Activated CD8-positive, alpha-beta memory T cell treated with anti-CD3 and anti-CD28 coated beads for 48 hours (primary cell): ENCODE measurements around the gene IREB2.
A peak's percentile ranks its signal among the peaks of the same experiment; 100 is the strongest.
"Not testable (repeated sequence)": the region's sequence is repeated elsewhere in the genome, so short reads cannot be mapped to it uniquely, and the experiment has no call there.

Source experiments
- DNase-seq, 3 experiments: peaks; one replicate each; pipeline ENCODE4 v3.0.0-alpha.2; 2020; ENCODE audit warnings: low read depth in 2 of 3, low spot score in 2 of 3

Gene IREB2, protein sequence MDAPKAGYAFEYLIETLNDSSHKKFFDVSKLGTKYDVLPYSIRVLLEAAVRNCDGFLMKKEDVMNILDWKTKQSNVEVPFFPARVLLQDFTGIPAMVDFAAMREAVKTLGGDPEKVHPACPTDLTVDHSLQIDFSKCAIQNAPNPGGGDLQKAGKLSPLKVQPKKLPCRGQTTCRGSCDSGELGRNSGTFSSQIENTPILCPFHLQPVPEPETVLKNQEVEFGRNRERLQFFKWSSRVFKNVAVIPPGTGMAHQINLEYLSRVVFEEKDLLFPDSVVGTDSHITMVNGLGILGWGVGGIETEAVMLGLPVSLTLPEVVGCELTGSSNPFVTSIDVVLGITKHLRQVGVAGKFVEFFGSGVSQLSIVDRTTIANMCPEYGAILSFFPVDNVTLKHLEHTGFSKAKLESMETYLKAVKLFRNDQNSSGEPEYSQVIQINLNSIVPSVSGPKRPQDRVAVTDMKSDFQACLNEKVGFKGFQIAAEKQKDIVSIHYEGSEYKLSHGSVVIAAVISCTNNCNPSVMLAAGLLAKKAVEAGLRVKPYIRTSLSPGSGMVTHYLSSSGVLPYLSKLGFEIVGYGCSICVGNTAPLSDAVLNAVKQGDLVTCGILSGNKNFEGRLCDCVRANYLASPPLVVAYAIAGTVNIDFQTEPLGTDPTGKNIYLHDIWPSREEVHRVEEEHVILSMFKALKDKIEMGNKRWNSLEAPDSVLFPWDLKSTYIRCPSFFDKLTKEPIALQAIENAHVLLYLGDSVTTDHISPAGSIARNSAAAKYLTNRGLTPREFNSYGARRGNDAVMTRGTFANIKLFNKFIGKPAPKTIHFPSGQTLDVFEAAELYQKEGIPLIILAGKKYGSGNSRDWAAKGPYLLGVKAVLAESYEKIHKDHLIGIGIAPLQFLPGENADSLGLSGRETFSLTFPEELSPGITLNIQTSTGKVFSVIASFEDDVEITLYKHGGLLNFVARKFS

DNA sequence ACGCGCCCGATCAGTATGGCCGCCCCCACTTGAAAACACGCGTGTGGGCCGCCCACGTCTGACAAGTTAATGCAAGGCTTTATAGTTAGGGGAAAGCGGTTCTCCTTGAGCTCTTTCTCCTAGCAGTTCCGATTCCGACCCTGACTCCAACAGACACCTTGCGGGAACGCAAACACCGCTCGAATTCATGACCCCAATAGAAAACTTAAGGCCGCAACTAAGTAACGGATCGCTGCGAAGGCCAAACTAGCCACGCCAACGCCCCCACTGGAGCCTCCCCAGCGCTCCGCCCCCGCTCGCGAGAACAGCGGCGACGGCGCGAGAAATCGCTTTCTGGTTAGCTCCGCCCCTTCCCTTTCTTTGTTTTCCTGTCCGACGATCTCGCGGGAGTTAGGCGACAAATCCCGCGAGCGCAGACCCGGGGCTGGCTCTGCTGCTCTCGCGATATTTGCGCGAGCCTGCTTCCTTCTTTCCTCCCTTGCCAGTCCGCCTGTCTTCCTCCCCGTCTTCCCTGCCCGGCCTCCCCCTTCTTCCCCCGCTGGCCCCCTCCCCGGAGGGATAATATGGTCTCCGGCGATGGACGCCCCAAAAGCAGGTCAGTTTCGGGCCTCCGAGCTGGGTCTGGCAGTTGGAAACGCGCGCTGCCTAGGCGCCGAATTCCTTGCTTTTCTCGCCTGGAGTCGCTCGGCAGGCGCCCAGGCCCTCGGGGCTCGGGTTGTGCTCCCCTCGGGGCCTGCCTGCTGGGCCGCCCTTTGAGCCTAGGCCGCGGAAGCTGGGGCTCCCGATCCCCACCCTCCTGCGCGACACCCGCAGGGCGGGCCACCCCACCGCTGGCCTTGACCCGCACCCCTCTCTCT lies at the start of gene IREB2:
TSS of gene IREB2 (plus strand) at position 455 of the 857 bp plus-strand sequence. CDS start at position 577, 122 bp downstream.
- peak; percentile 87 to 94 (median 94) for DNase-seq

DNA sequence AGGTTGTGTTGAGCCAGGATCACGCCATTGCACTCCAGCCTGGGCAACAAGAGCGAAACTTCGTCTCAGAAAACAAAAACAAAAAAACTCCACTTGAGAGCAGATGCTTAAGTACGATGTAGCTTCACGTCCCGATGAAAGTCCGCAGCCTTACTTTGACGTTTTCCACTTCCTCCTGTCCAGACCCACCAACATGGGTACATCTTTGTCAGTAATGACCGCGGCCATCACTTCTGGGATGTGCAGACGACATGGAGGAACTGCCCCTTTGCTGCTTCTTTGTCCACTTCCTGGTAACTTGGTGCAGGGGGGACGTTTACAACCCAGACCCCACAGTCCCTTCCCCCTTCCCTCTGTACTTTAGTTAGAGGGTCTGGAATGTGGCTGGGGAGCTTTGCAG lies 49.2 kb upstream of the IREB2 start:
- no peak for DNase-seq

DNA sequence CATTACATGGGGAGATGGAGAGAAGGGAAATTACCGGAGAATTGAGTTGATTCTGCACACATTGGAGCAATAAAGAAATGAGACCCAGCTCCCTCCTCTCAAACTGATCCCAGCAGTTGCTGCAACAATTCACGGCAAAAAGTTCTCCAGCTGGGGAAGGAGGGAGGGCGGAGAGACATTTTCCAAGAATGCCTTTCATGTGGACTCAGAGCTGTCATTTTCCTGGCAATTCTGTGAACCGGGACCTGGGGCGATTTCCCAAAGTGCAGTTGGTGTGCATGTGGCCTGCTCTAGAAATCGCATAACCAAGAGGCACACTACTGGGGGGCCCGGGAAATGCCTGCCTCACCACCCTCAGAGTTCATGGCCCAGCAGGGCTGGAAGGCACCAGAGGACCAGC lies 48.7 kb upstream of the IREB2 start:
- no peak for DNase-seq

DNA sequence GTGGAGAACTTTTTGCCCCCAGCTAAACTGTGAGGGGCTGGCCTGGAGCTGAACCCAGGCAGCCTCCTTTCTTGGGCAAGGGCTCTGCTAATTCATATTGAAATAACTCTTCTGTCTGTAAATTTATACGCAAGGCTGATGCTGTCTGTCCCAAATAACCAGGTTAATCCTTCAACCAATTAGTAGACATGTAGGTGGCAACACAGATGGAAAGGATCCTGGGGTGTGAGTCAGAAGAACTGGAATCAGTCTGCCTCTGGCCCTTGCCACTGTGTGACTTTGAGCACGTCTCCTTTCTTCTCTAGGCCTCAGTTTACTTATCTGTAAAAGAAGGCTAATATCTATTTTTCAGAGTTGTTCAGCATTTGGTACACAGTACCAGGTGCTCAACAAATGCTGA lies 48.3 kb upstream of the IREB2 start:
- no peak for DNase-seq

GRCh38 chr15:78390242-78390641 lies 47.8 kb upstream of the IREB2 start:
- no peak for DNase-seq

DNA sequence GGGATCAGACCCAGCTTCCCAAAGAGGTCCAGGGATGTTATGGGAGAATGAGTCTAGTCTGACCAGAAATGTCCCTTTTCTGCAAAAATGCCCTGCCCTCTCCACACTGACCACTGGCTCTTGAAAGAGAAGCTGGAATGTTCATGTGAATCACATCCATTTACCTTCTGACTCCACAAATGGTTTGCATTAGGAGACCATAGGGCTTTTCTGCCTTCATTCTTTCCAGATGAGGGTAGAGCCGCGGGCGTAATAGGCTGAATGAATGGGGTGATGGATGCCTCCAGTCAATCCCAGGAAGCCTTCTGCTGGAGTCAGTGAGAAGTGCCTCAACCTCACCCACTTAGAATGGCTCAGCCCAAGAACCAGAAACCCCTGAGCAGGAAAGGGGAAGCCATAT lies 47.2 kb upstream of the IREB2 start:
- no peak for DNase-seq

DNA sequence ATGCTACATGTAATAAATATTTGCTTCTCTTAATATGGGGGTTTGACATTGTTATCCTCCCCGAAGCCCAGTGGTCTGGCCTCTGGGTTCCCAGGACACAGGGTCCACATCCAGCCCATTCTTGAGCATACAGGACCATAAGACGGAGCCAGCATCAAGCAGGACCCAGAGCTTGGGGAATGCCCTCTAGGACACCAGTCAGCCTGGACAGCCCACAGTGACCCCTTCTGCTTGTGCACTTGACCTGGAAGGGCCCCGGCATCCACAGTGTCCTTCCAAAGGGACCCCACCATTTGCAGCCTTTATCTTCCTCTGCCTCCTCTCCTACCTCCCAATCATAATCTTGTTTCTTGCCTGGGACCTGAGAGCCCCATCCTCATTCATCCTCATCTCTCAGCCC lies 46.2 kb upstream of the IREB2 start:
- no peak for DNase-seq

DNA sequence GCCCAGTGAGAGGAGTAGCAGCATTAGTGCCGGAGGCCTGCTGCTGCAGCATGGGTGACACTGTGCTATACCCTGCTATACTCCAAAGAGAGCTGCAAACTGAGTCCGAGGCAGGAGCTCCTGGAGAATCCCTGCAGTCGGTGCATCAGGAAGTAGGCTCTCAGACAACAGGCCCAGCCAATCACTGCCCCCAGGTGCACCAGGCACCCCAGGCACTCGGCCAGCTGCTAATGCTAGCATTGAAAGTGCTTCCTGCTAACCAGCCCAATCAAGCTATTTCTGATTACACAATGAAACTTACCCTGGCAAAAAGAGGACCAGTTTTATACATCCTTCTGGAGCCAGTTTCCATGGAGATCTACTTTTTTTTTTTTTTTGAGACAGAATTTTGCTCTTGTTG lies 45.6 kb upstream of the IREB2 start:
- no peak for DNase-seq

- DNase-seq: no peak
Observed at GRCh38 chr15:78393137-78393536, 44.9 kb upstream of the IREB2 start.

GRCh38 chr15:78394026-78394425 lies 44.0 kb upstream of the IREB2 start:
- no peak for DNase-seq

DNA sequence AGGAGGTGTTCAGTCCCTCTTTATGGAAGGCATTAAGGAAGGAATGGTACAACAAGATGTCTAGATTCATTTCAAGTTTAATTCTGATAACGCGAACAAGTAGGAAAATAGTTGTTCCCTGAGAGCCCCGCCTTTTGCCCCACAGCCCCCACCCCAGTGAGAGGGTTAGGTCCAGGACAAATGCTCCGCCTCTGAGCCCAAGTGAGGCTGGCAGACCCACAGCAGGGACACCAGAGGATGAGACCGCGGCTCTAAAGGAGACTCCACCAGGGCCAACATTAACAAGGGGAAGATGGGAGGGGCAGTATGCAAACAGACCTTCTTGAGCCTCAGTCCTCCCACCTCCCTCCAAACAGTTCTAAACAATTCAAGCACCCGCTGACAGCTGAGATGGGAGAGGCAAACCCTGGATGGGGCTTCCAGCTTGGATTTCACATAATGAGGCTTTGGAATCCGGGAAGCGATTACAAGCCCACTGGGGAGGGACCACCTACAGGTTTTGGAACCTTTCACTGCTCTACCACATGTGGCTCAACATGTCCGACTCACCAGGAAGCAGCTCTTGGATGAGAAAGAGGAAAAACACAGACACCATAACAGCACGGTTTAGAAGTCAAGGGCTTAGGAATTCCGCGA lies 42.9 kb upstream of the IREB2 start:
- DNase-seq: no peak

DNA sequence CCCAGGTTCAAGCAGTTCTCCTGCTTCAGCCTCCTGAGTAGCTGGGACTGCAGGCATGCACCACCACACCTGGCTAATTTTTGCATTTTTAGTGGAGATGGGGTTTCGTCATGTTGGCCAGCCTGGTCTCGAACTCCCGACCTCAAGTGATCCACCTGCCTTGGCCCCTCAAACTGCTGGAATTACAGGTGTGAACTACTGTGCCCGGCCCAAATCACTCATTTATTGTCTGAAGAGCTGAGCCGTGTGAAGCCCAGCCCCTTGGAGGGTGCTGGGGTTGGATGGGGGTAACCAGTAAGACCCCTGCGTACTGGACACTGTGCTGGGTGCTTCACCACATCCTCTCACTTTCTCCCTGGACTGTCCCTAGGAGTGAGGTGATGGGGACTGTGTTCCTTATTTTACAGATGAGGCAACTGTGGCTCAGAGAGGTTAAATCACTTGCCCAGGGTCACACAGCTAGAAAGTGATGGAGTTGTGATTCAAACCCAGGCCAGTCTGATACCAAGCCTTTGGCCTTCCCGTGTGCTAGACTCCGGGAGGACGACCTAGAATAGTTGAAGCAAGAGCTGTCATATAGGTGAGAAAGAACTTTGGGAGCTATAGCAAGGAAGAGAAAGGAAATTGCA lies 41.7 kb upstream of the IREB2 start:
- no peak for DNase-seq

- DNase-seq: no peak
Observed at GRCh38 chr15:78396976-78397375, 41.0 kb upstream of the IREB2 start.

DNA sequence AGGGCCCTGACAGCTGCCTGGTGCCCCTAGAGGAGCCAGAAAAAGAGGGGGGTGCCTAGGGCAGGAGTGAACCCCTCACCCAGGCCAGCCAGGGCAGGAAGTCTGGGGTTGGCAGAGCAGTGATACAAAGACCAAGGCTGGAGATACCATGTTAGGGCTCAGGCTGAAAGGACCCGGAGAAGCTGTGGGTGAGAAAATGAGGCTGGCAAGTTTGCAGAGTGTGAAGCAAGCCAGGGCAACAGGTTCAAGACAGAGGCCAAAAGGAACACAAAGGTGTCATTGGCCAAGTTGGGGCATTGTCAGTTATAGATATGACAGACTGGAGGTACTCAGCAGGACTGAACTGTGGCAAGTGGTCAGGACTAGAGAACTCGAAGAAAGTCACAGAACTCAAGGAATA lies 40.6 kb upstream of the IREB2 start:
- no peak for DNase-seq

DNA sequence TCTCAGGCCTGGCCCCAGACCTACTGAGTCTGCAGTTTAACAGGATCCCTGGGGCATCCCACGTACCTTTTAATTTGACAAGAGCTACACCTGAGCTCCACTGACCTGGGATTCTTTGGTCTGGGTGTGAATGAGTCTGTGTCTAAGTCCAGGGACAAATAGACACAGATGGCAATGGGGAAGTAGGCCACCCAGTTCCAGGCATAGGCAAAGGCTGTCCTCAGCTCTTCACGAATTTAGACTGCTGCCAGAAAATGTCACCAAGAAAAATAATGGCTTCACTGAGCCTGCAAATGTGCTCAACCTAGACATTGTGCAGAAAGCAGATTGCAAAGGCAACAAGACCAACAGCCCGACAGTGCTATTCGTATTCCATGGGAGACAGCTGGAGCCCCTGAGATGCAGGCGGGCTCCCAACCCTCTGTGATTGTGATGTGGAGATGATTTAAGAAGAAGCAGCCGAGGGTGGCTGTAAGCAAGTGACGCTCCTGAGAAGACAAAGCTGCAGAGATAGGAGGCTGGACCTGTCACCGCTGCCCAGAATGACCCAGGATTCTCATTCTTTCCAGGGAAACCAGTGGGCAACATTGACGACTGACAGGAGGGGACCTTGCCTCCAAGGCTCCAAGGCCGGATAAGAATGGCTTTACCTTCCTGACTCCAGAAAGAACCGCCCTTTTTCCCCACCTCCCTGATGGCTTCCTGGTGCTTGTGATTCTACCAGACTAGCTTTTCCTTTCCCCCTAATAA lies 39.8 kb upstream of the IREB2 start:
- no peak for DNase-seq

DNA sequence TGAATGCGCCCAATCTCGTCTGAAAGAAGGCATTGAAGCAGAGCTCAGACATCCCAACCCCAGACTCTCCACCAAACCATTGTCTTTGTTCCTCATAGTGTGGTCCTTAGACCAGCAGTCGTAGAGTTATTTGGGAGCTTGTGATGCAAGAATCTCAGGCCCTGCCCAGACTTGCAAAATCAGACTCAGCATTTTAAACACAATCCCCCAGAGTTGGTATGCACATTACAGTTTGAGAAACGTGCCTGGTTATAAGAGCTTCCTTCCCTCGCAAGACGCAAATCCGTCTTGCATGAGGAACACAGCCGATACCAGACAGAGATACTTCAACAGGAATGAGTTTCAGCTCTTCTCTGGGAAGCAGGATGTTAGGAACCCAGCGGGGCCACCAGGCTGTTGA lies 38.9 kb upstream of the IREB2 start:
- no peak for DNase-seq

GRCh38 chr15:78402061-78402610 lies 35.9 kb upstream of the IREB2 start:
- DNase-seq: no peak

DNA sequence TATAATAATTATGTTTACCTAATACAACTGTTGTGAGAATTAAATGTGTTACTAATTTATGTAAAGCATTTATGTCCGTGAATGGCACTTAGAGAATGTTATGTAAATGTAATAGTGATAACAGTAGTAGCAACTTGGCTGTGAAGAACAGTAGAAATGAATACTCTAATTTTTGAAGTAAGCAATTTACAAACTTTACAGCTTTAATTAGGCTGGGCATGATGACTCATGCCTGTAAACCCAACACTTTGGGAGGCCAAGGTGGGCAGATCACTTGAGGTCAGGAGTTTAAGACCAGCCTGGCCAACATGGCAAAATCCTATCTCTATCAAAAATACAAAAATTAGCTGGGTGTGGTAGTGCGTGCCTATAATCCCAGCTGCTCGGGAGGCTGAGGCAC lies 33.9 kb upstream of the IREB2 start:
- DNase-seq: no peak

DNA sequence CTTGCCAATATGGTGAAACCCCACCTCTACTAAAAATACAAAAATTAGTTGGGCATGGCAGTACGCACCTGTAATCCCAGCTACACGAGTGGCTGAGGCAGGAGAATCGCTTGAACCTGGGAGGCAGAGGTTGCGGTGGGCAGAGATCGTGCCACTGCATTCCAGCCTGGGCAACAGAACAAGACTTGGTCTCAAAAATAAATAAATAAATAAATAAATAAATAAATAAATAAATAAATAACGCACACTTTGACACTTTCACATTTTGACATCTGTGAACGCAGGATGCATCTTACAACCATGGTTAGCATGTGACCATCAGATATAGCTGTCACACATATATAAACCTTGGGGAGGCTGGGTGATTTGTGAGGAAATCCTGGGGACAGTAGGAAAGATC lies 33.2 kb upstream of the IREB2 start:
- not testable (repeated sequence) for DNase-seq
